HEK293 (cell line): ENCODE results near the gene DDX23.

ENCODE experiments used
- CTCF ChIA-PET: fragments of 350-600 bp; formaldehyde crosslinking; extraction: SDS; loops from one replicate; lab custom pipeline; 2021; ENCODE audit warnings: antibody characterized with exemption; lab: Yijun Ruan, JAX
- POLR2A ChIA-PET: fragments of 300-600 bp; formaldehyde crosslinking; extraction: SDS; loops from one replicate; lab custom pipeline; 2020; ENCODE audit warnings: antibody characterized with exemption, inconsistent platforms; lab: Yijun Ruan, JAX
- H3K27ac ChIP-seq: fragments of 200-500 bp; sonication (Bioruptor generic); 2 replicates; pipeline ENCODE4 v1.5.1; 2014; ENCODE audit warnings: low read depth, low read length, control low read depth, inconsistent platforms; ENCODE audit errors: extremely low read depth
- H3K36me3 ChIP-seq, 2 experiments: fragments of 200-500 bp in 1 of 2; sonication (Bioruptor generic) in 1 of 2; 1 replicate in 1 of 2; 2 replicates in 1 of 2; pipeline ENCODE4 v1.5.1; 2014 to 2017; ENCODE audit warnings: inconsistent platforms in 2 of 2, low read length in 2 of 2; ENCODE audit not compliant: control insufficient read depth in 2 of 2, insufficient read depth in 1 of 2
- H3K4me1 ChIP-seq: fragments of 200-500 bp; sonication (Bioruptor generic); 2 replicates; pipeline ENCODE4 v1.5.1; 2014; ENCODE audit warnings: mild to moderate bottlenecking, low read length, inconsistent platforms; ENCODE audit not compliant: control insufficient read depth, insufficient read depth
- H3K4me3 ChIP-seq: 2 replicates; pipeline ENCODE4 v1.5.1; 2011; ENCODE audit warnings: low read depth, mild to moderate bottlenecking, control low read depth, low read length, moderate library complexity
- H3K9me3 ChIP-seq: fragments of 200-500 bp; sonication (Bioruptor generic); 2 replicates; pipeline ENCODE4 v1.5.1; 2014; ENCODE audit warnings: low read depth, low read length, inconsistent platforms; ENCODE audit not compliant: control insufficient read depth, insufficient read depth
- CTCF ChIP-seq: fragments of 450-650 bp; formaldehyde crosslinking; IDR thresholded peaks from 2 replicates; pipeline ENCODE4 v1.5.1; 2016; ENCODE audit warnings: missing biosample characterization, missing genetic modification characterization
- GLIS1 ChIP-seq: fragments of 450-650 bp; formaldehyde crosslinking; IDR thresholded peaks from 2 replicates; pipeline ENCODE4 v1.5.1; 2016; ENCODE audit warnings: missing biosample characterization, missing genetic modification characterization
- GLIS2 ChIP-seq: fragments of 450-650 bp; formaldehyde crosslinking; IDR thresholded peaks from 2 replicates; pipeline ENCODE4 v1.5.1; 2016; ENCODE audit warnings: missing biosample characterization, missing genetic modification characterization
- HOXA7 ChIP-seq: sonication (generic); formaldehyde crosslinking; IDR thresholded peaks from 2 replicates; pipeline ENCODE4 v1.8.1; 2022; ENCODE audit warnings: missing genetic modification reagents, borderline replicate concordance
- INSM2 ChIP-seq: fragments of 450-650 bp; formaldehyde crosslinking; IDR thresholded peaks from 2 replicates; pipeline ENCODE4 v1.5.1; 2016; ENCODE audit warnings: missing biosample characterization, missing genetic modification characterization
- MZF1 ChIP-seq: fragments of 450-650 bp; formaldehyde crosslinking; IDR thresholded peaks from 2 replicates; pipeline ENCODE4 v1.5.1; 2017; ENCODE audit warnings: missing biosample characterization, missing genetic modification characterization, borderline replicate concordance
- PATZ1 ChIP-seq: fragments of 450-650 bp; formaldehyde crosslinking; IDR thresholded peaks from 2 replicates; pipeline ENCODE4 v1.5.1; 2016; ENCODE audit warnings: missing biosample characterization, missing genetic modification characterization
- RBAK ChIP-seq: fragments of 450-650 bp; formaldehyde crosslinking; IDR thresholded peaks from 2 replicates; pipeline ENCODE4 v1.5.1; 2016; ENCODE audit warnings: missing biosample characterization, missing genetic modification characterization
- ZBTB21 ChIP-seq: fragments of 450-650 bp; formaldehyde crosslinking; IDR thresholded peaks from 2 replicates; pipeline ENCODE4 v1.5.1; 2017; ENCODE audit warnings: missing biosample characterization, missing genetic modification characterization
- ZFHX2 ChIP-seq: fragments of 450-650 bp; formaldehyde crosslinking; conservative IDR thresholded peaks from 2 replicates; pipeline ENCODE4 v1.5.1; 2016; ENCODE audit warnings: missing biosample characterization, missing genetic modification characterization
- ZFP69B ChIP-seq: fragments of 450-650 bp; formaldehyde crosslinking; IDR thresholded peaks from 2 replicates; pipeline ENCODE4 v1.5.1; 2016; ENCODE audit warnings: missing biosample characterization, missing genetic modification characterization
- ZNF211 ChIP-seq: fragments of 450-650 bp; formaldehyde crosslinking; IDR thresholded peaks from 2 replicates; pipeline ENCODE4 v1.5.1; 2016; ENCODE audit warnings: low read depth, missing biosample characterization, missing genetic modification characterization
- ZNF366 ChIP-seq: fragments of 450-650 bp; formaldehyde crosslinking; conservative IDR thresholded peaks from 2 replicates; pipeline ENCODE4 v1.5.1; 2016; ENCODE audit warnings: missing biosample characterization, missing genetic modification characterization
- ZNF394 ChIP-seq: fragments of 450-650 bp; formaldehyde crosslinking; IDR thresholded peaks from 2 replicates; pipeline ENCODE4 v1.5.1; 2016; ENCODE audit warnings: missing biosample characterization, missing genetic modification characterization, mild to moderate bottlenecking, moderate library complexity, borderline replicate concordance
- ZNF416 ChIP-seq: fragments of 450-650 bp; formaldehyde crosslinking; IDR thresholded peaks from 2 replicates; pipeline ENCODE4 v1.5.1; 2016; ENCODE audit warnings: missing biosample characterization, missing genetic modification characterization
- ZNF449 ChIP-seq: fragments of 450-650 bp; formaldehyde crosslinking; IDR thresholded peaks from 2 replicates; pipeline ENCODE4 v1.5.1; 2017; ENCODE audit warnings: missing biosample characterization, mild to moderate bottlenecking, missing genetic modification characterization, moderate library complexity
- ZNF580 ChIP-seq: fragments of 450-650 bp; formaldehyde crosslinking; IDR thresholded peaks from 2 replicates; pipeline ENCODE4 v1.5.1; 2016; ENCODE audit warnings: missing biosample characterization, missing genetic modification characterization
- ZNF596 ChIP-seq: fragments of 450-650 bp; IDR thresholded peaks from 2 replicates; pipeline ENCODE4 v1.5.0; 2018; ENCODE audit warnings: missing biosample characterization, mild to moderate bottlenecking, missing genetic modification characterization, moderate library complexity
- ZNF629 ChIP-seq: fragments of 450-650 bp; formaldehyde crosslinking; IDR thresholded peaks from 2 replicates; pipeline ENCODE4 v1.5.1; 2017; ENCODE audit warnings: missing biosample characterization, missing genetic modification characterization
- ZNF785 ChIP-seq: fragments of 450-650 bp; formaldehyde crosslinking; IDR thresholded peaks from 2 replicates; pipeline ENCODE4 v1.5.1; 2016; ENCODE audit warnings: missing biosample characterization, missing genetic modification characterization
- TF ChIP-seq, protein P1 (sequence below): fragments of 450-650 bp; formaldehyde crosslinking; IDR thresholded peaks from 2 replicates; pipeline ENCODE4 v1.5.1; 2016; ENCODE audit warnings: missing biosample characterization, missing genetic modification characterization, borderline replicate concordance
- TF ChIP-seq, protein P2 (sequence below): fragments of 450-650 bp; formaldehyde crosslinking; IDR thresholded peaks from 2 replicates; pipeline ENCODE4 v1.5.1; 2017; ENCODE audit warnings: missing biosample characterization, missing genetic modification characterization

Gene DDX23

DNA sequence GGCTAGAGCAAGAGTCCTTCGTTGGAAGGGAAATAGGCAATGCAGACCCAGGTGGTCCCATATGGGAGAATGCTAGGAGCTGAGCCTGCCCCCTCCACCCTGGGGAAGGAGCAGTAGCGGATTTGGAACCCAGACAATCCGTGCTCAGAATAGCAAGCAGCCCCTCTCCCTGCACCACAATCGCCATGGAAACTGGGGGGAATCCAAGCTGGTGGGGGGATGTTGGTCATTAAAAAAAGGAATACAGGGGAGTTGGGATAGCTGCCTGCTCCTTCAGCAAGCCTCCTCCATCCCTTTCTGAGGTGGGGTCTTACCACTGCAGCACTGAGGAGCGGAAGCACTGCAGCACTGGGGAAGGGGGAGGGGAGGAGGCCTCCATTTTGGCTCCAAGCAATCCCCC, 10.8 kb upstream of the DDX23 start:
- Histone ChIP-seq H3K4me3 (no peak overlapping the region), H3K4me1 (peaks cover 6% of the 10 kb centered on the region)
- CTCF ChIA-PET: interaction anchor here (1.3 to 9.2 kb wide), 3 partner anchors 10 to 28 kb away, joined by 8 to 84 read pairs (median 9); partner anchors contain the start of gene DDX23
- TF ChIP-seq ZFHX2 (tag by site-specific recombination) (no peak), ZNF785 (tag by site-specific recombination) (no peak), HOXA7 (CRISPR knock-in tag) (no peak), ZNF416 (tag by site-specific recombination) (no peak), CTCF (tag by site-specific recombination) (no peak), ZNF580 (no peak), ZFP69B (tag by site-specific recombination) (no peak), ZNF211 (tag by site-specific recombination) (no peak), ZNF394 (no peak), MZF1 (tag by site-specific recombination) (no peak), INSM2 (tag by site-specific recombination) (no peak), RBAK (tag by site-specific recombination) (no peak)
- TF ChIP-seq, protein P1, sequence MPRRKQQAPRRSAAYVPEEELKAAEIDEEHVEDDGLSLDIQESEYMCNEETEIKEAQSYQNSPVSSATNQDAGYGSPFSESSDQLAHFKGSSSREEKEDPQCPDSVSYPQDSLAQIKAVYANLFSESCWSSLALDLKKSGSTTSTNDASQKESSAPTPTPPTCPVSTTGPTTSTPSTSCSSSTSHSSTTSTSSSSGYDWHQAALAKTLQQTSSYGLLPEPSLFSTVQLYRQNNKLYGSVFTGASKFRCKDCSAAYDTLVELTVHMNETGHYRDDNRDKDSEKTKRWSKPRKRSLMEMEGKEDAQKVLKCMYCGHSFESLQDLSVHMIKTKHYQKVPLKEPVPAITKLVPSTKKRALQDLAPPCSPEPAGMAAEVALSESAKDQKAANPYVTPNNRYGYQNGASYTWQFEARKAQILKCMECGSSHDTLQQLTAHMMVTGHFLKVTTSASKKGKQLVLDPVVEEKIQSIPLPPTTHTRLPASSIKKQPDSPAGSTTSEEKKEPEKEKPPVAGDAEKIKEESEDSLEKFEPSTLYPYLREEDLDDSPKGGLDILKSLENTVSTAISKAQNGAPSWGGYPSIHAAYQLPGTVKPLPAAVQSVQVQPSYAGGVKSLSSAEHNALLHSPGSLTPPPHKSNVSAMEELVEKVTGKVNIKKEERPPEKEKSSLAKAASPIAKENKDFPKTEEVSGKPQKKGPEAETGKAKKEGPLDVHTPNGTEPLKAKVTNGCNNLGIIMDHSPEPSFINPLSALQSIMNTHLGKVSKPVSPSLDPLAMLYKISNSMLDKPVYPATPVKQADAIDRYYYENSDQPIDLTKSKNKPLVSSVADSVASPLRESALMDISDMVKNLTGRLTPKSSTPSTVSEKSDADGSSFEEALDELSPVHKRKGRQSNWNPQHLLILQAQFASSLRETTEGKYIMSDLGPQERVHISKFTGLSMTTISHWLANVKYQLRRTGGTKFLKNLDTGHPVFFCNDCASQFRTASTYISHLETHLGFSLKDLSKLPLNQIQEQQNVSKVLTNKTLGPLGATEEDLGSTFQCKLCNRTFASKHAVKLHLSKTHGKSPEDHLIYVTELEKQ (tag by site-specific recombination): no peak
- TF ChIP-seq, all 188 proteins: peak for 0
- POLR2A ChIA-PET: no interaction called here
- Histone ChIP-seq H3K36me3 (peaks cover 0 to 26% of the 10 kb centered on the region in 2 experiments; a peak in 2 of 3 replicates), H3K9me3 (no peaks in the 10 kb centered on the region), H3K27ac (no peak overlapping the region)

DNA sequence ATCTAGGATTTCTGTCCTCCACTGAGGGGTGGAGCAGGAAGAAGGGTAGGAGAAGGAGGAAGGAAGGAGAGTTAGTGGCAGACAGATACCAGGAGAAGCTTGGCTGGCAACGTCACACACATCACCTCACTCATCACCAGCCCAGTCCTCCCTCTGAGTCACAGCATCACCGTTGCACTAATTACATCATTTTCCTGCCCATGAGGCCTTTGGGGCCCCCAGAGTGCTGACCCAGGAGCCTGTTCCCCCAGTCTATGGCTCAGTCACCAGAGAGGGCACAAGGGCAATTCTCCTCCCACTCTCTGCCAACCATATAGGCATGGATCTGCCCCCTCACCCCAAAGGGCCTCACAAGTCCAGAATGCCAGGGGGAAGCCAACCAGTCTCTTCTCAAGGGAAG, 9.1 kb upstream of the DDX23 start:
- ChIA-PET CTCF (interaction anchor here (9.2 kb wide), 1 partner anchor 29 kb away, joined by 84 read pairs; no protein-coding TSS in a partner anchor), POLR2A (no interaction called here)
- H3K27ac ChIP-seq: no peak overlapping the region
- 0 out of 2 replicates have a peak, but pooled peaks have one; percentile 60 for TF ChIP-seq ZNF629
- no peak for TF ChIP-seq ZNF449
- peak; percentile 54 for TF ChIP-seq GLIS1 (tag by site-specific recombination)
- peak; percentile 23; the same call in 1 of the 2 replicates for TF ChIP-seq ZNF366 (tag by site-specific recombination)
- peak; percentile 65; the same call in 1 of the 2 replicates for TF ChIP-seq ZBTB21 (tag by site-specific recombination)
- 0 out of 2 replicates have a peak, but pooled peaks have one; percentile 23 for TF ChIP-seq PATZ1 (tag by site-specific recombination)
- TF ChIP-seq, protein P2, sequence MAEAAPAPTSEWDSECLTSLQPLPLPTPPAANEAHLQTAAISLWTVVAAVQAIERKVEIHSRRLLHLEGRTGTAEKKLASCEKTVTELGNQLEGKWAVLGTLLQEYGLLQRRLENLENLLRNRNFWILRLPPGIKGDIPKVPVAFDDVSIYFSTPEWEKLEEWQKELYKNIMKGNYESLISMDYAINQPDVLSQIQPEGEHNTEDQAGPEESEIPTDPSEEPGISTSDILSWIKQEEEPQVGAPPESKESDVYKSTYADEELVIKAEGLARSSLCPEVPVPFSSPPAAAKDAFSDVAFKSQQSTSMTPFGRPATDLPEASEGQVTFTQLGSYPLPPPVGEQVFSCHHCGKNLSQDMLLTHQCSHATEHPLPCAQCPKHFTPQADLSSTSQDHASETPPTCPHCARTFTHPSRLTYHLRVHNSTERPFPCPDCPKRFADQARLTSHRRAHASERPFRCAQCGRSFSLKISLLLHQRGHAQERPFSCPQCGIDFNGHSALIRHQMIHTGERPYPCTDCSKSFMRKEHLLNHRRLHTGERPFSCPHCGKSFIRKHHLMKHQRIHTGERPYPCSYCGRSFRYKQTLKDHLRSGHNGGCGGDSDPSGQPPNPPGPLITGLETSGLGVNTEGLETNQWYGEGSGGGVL (tag by site-specific recombination): 0 out of 2 replicates have a peak, but pooled peaks have one; percentile 22
- peak; percentile 29; the same call in 1 of the 2 replicates for TF ChIP-seq GLIS2 (tag by site-specific recombination)
- TF ChIP-seq ZNF596: no peak

More for the DNA sequence above, 9.1 kb upstream of the DDX23 start:
- Histone ChIP-seq H3K9me3 (no peaks in the 10 kb centered on the region), H3K4me3 (no peak overlapping the region), H3K36me3 (peaks cover 0 to 31% of the 10 kb centered on the region in 2 experiments; a peak in 2 of 3 replicates), H3K4me1 (peaks cover 6% of the 10 kb centered on the region)
